IMR-90 (cell line): ENCODE results near the gene SNX33. TPM values are rescaled to one million over a fixed set of nuclear protein-coding genes. Genes with fewer than 3 reads are reported as not detected.

Source experiments
- ATAC-seq: fragments of 200-7000 bp; cut with Tn5 transposase; 2 replicates; pipeline ENCODE4 v1.9.1; 2020; ENCODE audit warnings: low read depth, mild to moderate bottlenecking, moderate library complexity
- BruUV-seq: library from RNA; stranded (reverse); fragments of 400-500 nt; replicated peaks from 2 replicates; lab custom pipeline; 2021; lab: Mats Ljungman, UMichigan
- CTCF ChIA-PET: fragments of 300-600 bp; formaldehyde crosslinking; extraction: SDS; loops from one replicate; lab custom pipeline; 2021; ENCODE audit warnings: antibody characterized with exemption; lab: Yijun Ruan, JAX
- POLR2A ChIA-PET: fragments of 300-600 bp; sonication (Branson Sonifier 250); formaldehyde crosslinking; loops from one replicate; lab custom pipeline; 2022; ENCODE audit warnings: antibody characterized with exemption; ENCODE audit not compliant: unreplicated experiment; lab: Charles Lee
- DNase-seq: peaks from one replicate; pipeline ENCODE4 v3.0.0; 2013
- H2AFZ ChIP-seq: replicated peaks from 2 replicates; pipeline ENCODE3; 2013; ENCODE audit warnings: low read length, mild to moderate bottlenecking; ENCODE audit not compliant: poor library complexity
- H2AK5ac ChIP-seq: 2 replicates; pipeline ENCODE4 v1.6.1; 2013; ENCODE audit warnings: low read depth, low read length, inconsistent platforms
- H2AK9ac ChIP-seq: replicated peaks from 2 replicates; pipeline ENCODE3; 2013; ENCODE audit warnings: mild to moderate bottlenecking, low read depth, low read length, moderate library complexity; ENCODE audit not compliant: poor library complexity
- H2BK120ac ChIP-seq: 2 replicates; pipeline ENCODE4 v1.6.1; 2013; ENCODE audit warnings: low read depth, low read length, inconsistent platforms
- H2BK15ac ChIP-seq: 3 replicates; pipeline ENCODE4 v1.6.1; 2013; ENCODE audit warnings: low read depth, low read length, inconsistent platforms
- H2BK20ac ChIP-seq: 2 replicates; pipeline ENCODE4 v1.6.1; 2013; ENCODE audit warnings: low read depth, mild to moderate bottlenecking, inconsistent platforms, low read length, moderate library complexity
- H2BK5ac ChIP-seq: 2 replicates; pipeline ENCODE4 v1.6.1; 2013; ENCODE audit warnings: mild to moderate bottlenecking, low read depth, low read length, inconsistent platforms; ENCODE audit not compliant: poor library complexity, severe bottlenecking
- H3K14ac ChIP-seq: replicated peaks from 2 replicates; pipeline ENCODE4 v1.6.1; 2013; ENCODE audit warnings: low read depth, low read length, inconsistent platforms
- H3K18ac ChIP-seq: 2 replicates; pipeline ENCODE4 v1.6.1; 2013; ENCODE audit warnings: low read depth, low read length, control low read depth
- H3K23ac ChIP-seq: 2 replicates; pipeline ENCODE4 v1.6.1; 2013; ENCODE audit warnings: low read depth, low read length, inconsistent platforms
- H3K27ac ChIP-seq: 2 replicates; pipeline ENCODE4 v1.5.1; 2013; ENCODE audit warnings: mild to moderate bottlenecking, control low read depth, low read length; ENCODE audit not compliant: insufficient read depth
- H3K27me3 ChIP-seq: 2 replicates; pipeline ENCODE4 v1.6.1; 2013; ENCODE audit warnings: low read length; ENCODE audit not compliant: control insufficient read depth, insufficient read depth
- H3K36me3 ChIP-seq: 2 replicates; pipeline ENCODE4 v1.6.1; 2013; ENCODE audit warnings: low read length, mixed read lengths; ENCODE audit not compliant: control insufficient read depth, insufficient read depth
- H3K4ac ChIP-seq: 2 replicates; pipeline ENCODE4 v1.6.1; 2013; ENCODE audit warnings: low read depth, low read length, inconsistent platforms
- H3K4me1 ChIP-seq: 2 replicates; pipeline ENCODE4 v1.6.1; 2013; ENCODE audit warnings: low read length, mixed read lengths; ENCODE audit not compliant: control insufficient read depth, insufficient read depth
- H3K4me2 ChIP-seq: 2 replicates; pipeline ENCODE4 v1.6.1; 2013; ENCODE audit warnings: low read depth, mild to moderate bottlenecking, control low read depth, low read length, moderate library complexity
- H3K4me3 ChIP-seq: 2 replicates; pipeline ENCODE4 v1.5.1; 2013; ENCODE audit warnings: low read depth, mild to moderate bottlenecking, control low read depth, low read length, moderate library complexity; ENCODE audit not compliant: insufficient read depth
- H3K56ac ChIP-seq: 2 replicates; pipeline ENCODE4 v1.6.1; 2013; ENCODE audit warnings: low read length, inconsistent platforms; ENCODE audit not compliant: insufficient read depth; ENCODE audit errors: extremely low read depth
- H3K79me1 ChIP-seq, 2 experiments: 2 replicates each; pipeline ENCODE4 v1.6.1; 2013; ENCODE audit warnings: low read length in 2 of 2, inconsistent platforms in 1 of 2, low read depth in 1 of 2
- H3K9ac ChIP-seq: 2 replicates; pipeline ENCODE4 v1.6.1; 2013; ENCODE audit warnings: low read depth, low read length, control low read depth
- H3K9me1 ChIP-seq: 2 replicates; pipeline ENCODE4 v1.6.1; 2013; ENCODE audit warnings: low read length, inconsistent platforms; ENCODE audit not compliant: insufficient read depth
- H3K9me3 ChIP-seq: 2 replicates; pipeline ENCODE4 v1.6.1; 2013; ENCODE audit warnings: low read length; ENCODE audit not compliant: control insufficient read depth, insufficient read depth
- H4K20me1 ChIP-seq: 2 replicates; pipeline ENCODE4 v1.6.1; 2013; ENCODE audit warnings: low read length, inconsistent platforms; ENCODE audit not compliant: insufficient read depth
- H4K5ac ChIP-seq: 2 replicates; pipeline ENCODE4 v1.6.1; 2013; ENCODE audit warnings: mild to moderate bottlenecking, low read depth, low read length, control low read depth
- H4K8ac ChIP-seq, 2 experiments: 2 replicates each; pipeline ENCODE4 v1.6.1; 2013; ENCODE audit warnings: low read depth in 2 of 2, low read length in 2 of 2, control low read depth in 1 of 2, inconsistent platforms in 1 of 2
- H4K91ac ChIP-seq: 2 replicates; pipeline ENCODE4 v1.6.1; 2013; ENCODE audit warnings: low read depth, low read length, inconsistent platforms; ENCODE audit not compliant: insufficient read depth
- CHD1 ChIP-seq: IDR thresholded peaks from 2 replicates; pipeline ENCODE4 v1.6.1; 2012; ENCODE audit warnings: low read depth, low read length, improper control_type of control experiment
- WGBS, 2 experiments: methylation state at CpG; one replicate each; pipeline versions ENCODE4 v1.1.5 to v1.1.7; 2013; ENCODE audit warnings: missing lambda C conversion rate in 2 of 2; ENCODE audit not compliant: insufficient read length in 1 of 2; ENCODE audit errors: extremely low coverage in 2 of 2; 5-methylcytosine and 5-hydroxymethylcytosine counted together
- dilution Hi-C: fragments of 300-500 bp; cut with HindIII; formaldehyde crosslinking; loops from one replicate; pipeline ENCODE4 v1.14.3; 2018; ENCODE audit warnings: low sequenced_read_pairs; ENCODE audit not compliant: unreplicated experiment
- in situ Hi-C: fragments of 300-500 bp; cut with MboI; formaldehyde crosslinking; loops from 3 replicates; pipeline ENCODE4 v1.14.3; 2019; ENCODE audit warnings: low sequenced_read_pairs, inconsistent platforms, mixed read lengths
- intact Hi-C: fragments of 100-400 bp; cut with micrococcal nuclease; formaldehyde crosslinking; loops from 2 replicates; pipeline ENCODE4 v1.10.0; 2022
- polyA plus RNA-seq, 3 experiments: library from polyadenylated mRNA; depleted of rRNA; stranded (reverse); fragments of >200 nt; gene quantifications; 2 replicates each; pipeline ENCODE4 v1.2.3, GENCODE V29; 2012; ENCODE audit warnings: low replicate concordance in 1 of 3
- total RNA-seq: library from RNA; depleted of rRNA; stranded (reverse); fragments of >200 nt; gene quantifications from 2 replicates; pipeline ENCODE4 v1.2.3, GENCODE V29; 2012

The SNX33 gene
- total and polyA plus RNA-seq, 2 of the 4 experiments (the other 2 are of a cell fraction), result 12.7 to 14.6 TPM

- H3K4me1 ChIP-seq, result peaks cover 27% of the 10 kb centered on the region
- DNase-seq (no peak), ATAC-seq (no peak)
- H3K36me3 ChIP-seq, result peaks cover 20% of the 10 kb centered on the region
- peaks cover 24% of the 10 kb centered on the region for H3K9me1 ChIP-seq
- peak overlapping the region; percentile 95 for H4K91ac ChIP-seq
- in situ Hi-C loops, result no loop called here
- H4K5ac ChIP-seq, result peak overlapping the region; percentile 79
- no peaks in the 10 kb centered on the region for H3K27me3 ChIP-seq
- peak overlapping the region; percentile 94 for H2AFZ ChIP-seq
- peak overlapping the region; percentile 85 for H2BK120ac ChIP-seq
- H2AK5ac ChIP-seq, result peak overlapping the region; percentile 91
- no TSS peak for BruUV-seq
- peak overlapping the region; percentile 18; the same call in 1 of the 2 replicates for H2BK20ac ChIP-seq
- TF ChIP-seq CHD1, result no peak
- H4K8ac ChIP-seq, result peak overlapping the region; percentile 85 to 91
- H3K27ac ChIP-seq, result peak overlapping the region; percentile 94
- H3K4ac ChIP-seq, result peak overlapping the region; percentile 99
- H4K20me1 ChIP-seq, result peaks cover 28% of the 10 kb centered on the region
- intact Hi-C loops, result no loop called here
- dilution Hi-C loops, result no loop called here
- H3K4me3 ChIP-seq, result peak overlapping the region; percentile 88
- H2AK9ac ChIP-seq, result peak overlapping the region; percentile 100
- H3K18ac ChIP-seq, result peak overlapping the region; percentile 95
- H3K4me2 ChIP-seq, result peak overlapping the region; percentile 92
- peak overlapping the region; percentile 99 for H3K23ac ChIP-seq
- peak overlapping the region; percentile 97 for H3K9ac ChIP-seq
- peaks cover 26 to 61% of the 10 kb centered on the region in 2 experiments for H3K79me1 ChIP-seq
- peak overlapping the region; percentile 77; the same call in 2 of the 3 replicates for H2BK15ac ChIP-seq
- ChIA-PET POLR2A (no interaction called here), CTCF (interaction anchor here (1.0 kb wide), 1 partner anchor 8 kb away, joined by 4 read pairs; no protein-coding TSS in a partner anchor)
- H3K14ac ChIP-seq, result peak overlapping the region; percentile 99
- 0% methylated on average over 1 of the region's 5 CpGs; no CpG with 5 or more reads in 1 of the 2 experiments for WGBS, 2 experiments
- no peaks in the 10 kb centered on the region for H3K9me3 ChIP-seq
- peak overlapping the region; percentile 91 for H3K56ac ChIP-seq
- peak overlapping the region; percentile 95 for H2BK5ac ChIP-seq
Measured at GRCh38 chr15:75646112-75646943, 1.4 kb upstream of the SNX33 start.
